Activated T-helper 1 cell treated with anti-CD3 and anti-CD28 coated beads, Interleukin-12 subunit alpha, Interleukin-12 subunit beta, Interleukin-2, Interleukin-4 antibody, amounts not matched to agents 30 ng/mL and 10 ng/mL and 1 ng/mL, durations not matched to agents 14 hours and 24 hours and 36 hours (primary cell): ENCODE data around the gene DNAJC25. TPM values are rescaled to one million over a fixed set of nuclear protein-coding genes. Genes with fewer than 3 reads are reported as not detected.
A peak's percentile ranks its signal among the peaks of the same experiment; 100 is the strongest.
"Not testable (repeated sequence)": the region's sequence is repeated elsewhere in the genome, so short reads cannot be mapped to it uniquely, and the experiment has no call there.

ENCODE experiments used
- DNase-seq: peaks from one replicate; pipeline ENCODE4 v3.0.0; 2021; ENCODE audit warnings: low spot score
- H3K27ac Mint-ChIP-seq: one replicate; pipeline ENCODE4 v1.8.0; 2021; ENCODE audit warnings: mild to moderate bottlenecking, mixed read lengths
- H3K27me3 Mint-ChIP-seq: one replicate; pipeline ENCODE4 v1.8.0; 2022; ENCODE audit warnings: mild to moderate bottlenecking, moderate library complexity, mixed read lengths; ENCODE audit not compliant: insufficient read depth
- H3K36me3 Mint-ChIP-seq: one replicate; pipeline ENCODE4 v1.8.0; 2021; ENCODE audit warnings: low read depth, mixed read lengths
- H3K4me1 Mint-ChIP-seq: one replicate; pipeline ENCODE4 v1.8.0; 2021; ENCODE audit warnings: low read depth, mixed read lengths
- H3K4me3 Mint-ChIP-seq: one replicate; pipeline ENCODE4 v1.8.0; 2021; ENCODE audit warnings: mild to moderate bottlenecking, moderate library complexity, mixed read lengths
- H3K9me3 Mint-ChIP-seq: one replicate; pipeline ENCODE4 v1.8.0; 2021; ENCODE audit warnings: mixed read lengths
- intact Hi-C: fragments of 100-400 bp; cut with micrococcal nuclease; formaldehyde crosslinking; loops from one replicate; pipeline ENCODE4 v1.15.1; 2024
- total RNA-seq: library from RNA; stranded (reverse); gene quantifications from 2 replicates; pipeline ENCODE4 v1.2.3, GENCODE V29; 2022

The DNAJC25 gene
- total RNA-seq, 1 donor from 2014 or later, result 5.8 TPM

DNA sequence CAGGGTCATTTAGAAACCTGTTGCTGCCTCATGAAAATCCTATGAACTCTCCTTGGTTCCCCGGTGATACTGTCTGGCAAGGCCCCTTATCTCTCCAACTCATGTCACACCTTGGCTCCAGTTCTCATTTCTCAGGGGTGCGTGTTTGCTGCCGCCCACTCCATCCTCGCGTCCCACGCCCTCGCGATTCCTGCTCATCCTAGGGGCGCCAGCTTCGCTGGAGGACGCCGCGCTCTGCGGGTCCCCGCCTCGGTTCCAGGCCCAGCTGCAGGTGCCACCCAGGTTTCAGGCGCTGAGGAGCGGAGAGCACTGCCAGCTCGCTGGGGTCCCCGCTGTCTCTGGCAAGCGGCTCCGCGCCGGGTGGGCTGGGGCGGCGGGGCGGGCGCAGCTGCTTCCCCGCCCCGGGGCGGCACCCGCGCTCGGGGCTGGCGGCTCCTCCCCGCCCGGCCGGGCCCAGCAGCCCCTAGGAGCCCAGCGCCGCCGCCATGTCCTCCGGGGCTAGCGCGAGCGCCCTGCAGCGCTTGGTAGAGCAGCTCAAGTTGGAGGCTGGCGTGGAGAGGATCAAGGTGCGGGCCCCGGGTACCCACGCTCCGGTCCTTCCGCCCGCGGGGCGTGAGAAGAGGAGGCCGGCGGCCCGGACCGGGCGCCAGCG, 30.1 kb downstream of the DNAJC25 start, which contains the start of gene GNG10:
Gene GNG10 (plus strand): TSS at position 456 of the 652 bp plus-strand sequence. CDS start 30 bp downstream, at position 486.
- intact Hi-C loops, result loop anchor here (1.0 to 10.0 kb wide), 7 partner anchors 30 to 826 kb away; partner anchors contain the start of genes DNAJC25, KIAA1958, SUSD1 and UGCG
- Mint-ChIP-seq H3K36me3 (peaks cover 16% of the 10 kb centered on the region), H3K27me3 (no peaks in the 10 kb centered on the region), H3K27ac (peak within 1 kb of the TSS; percentile 89), H3K4me3 (peak within 1 kb of the TSS; percentile 89), H3K9me3 (no peaks in the 10 kb centered on the region), H3K4me1 (peaks cover 34% of the 10 kb centered on the region)
- peak; percentile 66 for DNase-seq

- Mint-ChIP-seq H3K4me1 (peaks cover 34% of the 10 kb centered on the region), H3K27ac (peak overlapping the region; percentile 83), H3K4me3 (peak overlapping the region; percentile 89), H3K9me3 (no peaks in the 10 kb centered on the region), H3K27me3 (no peaks in the 10 kb centered on the region), H3K36me3 (peaks cover 16% of the 10 kb centered on the region)
- DNase-seq, result peak; percentile 19
- intact Hi-C loops, result loop anchor here (1.0 to 10.0 kb wide), 9 partner anchors 31 to 825 kb away; partner anchors contain the start of genes DNAJC25, KIAA1958, SUSD1 and UGCG
These were observed 30.8 kb downstream of the DNAJC25 start for GRCh38 chr9:111661802-111662521.

GRCh38 chr9:111662576-111663300, 31.6 kb downstream of the DNAJC25 start:
- Mint-ChIP-seq H3K9me3 (no peaks in the 10 kb centered on the region), H3K4me3 (peak overlapping the region; percentile 89), H3K27me3 (no peaks in the 10 kb centered on the region), H3K4me1 (peaks cover 34% of the 10 kb centered on the region), H3K36me3 (peaks cover 16% of the 10 kb centered on the region), H3K27ac (peak overlapping the region; percentile 83)
- intact Hi-C loops, result loop anchor here (1.0 to 10.0 kb wide), 6 partner anchors 64 to 716 kb away; partner anchors contain the start of genes SUSD1 and UGCG
- DNase-seq, result no peak

DNA sequence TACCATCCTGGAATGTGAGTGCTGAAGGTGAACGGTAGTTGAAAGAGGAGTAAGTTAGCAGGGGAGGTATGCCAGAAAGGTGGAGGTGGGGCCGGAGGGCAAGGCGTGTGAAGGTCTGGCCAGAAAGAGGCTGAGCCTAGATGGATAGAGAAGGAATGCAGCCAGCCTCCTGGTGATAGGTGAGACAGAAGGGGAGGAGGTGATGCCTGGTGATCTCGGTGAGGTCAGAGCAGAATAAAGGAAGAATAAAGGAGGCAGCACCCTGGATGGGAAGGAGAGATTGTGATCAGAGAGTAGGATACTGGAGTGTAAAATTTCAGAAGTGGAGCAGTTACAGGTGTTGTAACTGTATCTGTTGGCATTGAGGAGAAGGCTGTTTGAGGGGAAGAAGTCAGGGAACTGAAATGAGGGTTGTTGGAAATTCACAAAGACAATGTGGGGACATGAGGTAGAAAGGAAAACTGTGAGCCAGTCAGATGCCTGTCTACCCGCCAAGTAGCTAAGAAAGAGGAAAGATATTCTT, 32.2 kb downstream of the DNAJC25 start:
- Mint-ChIP-seq H3K9me3 (no peaks in the 10 kb centered on the region), H3K36me3 (peaks cover 17% of the 10 kb centered on the region), H3K27me3 (no peaks in the 10 kb centered on the region)

GRCh38 chr9:111668026-111668573, 37.0 kb downstream of the DNAJC25 start:
- H3K27ac Mint-ChIP-seq, result no peak overlapping the region
- no peaks in the 10 kb centered on the region for H3K9me3 Mint-ChIP-seq
- H3K36me3 Mint-ChIP-seq, result peaks cover 24% of the 10 kb centered on the region
- DNase-seq, result no peak
- intact Hi-C loops, result loop anchor here (10.0 kb wide), 1 partner anchor 507 kb away; the partner anchor contains the start of gene SUSD1
- H3K4me1 Mint-ChIP-seq, result peaks cover 17% of the 10 kb centered on the region
- no peak overlapping the region for H3K4me3 Mint-ChIP-seq
- no peaks in the 10 kb centered on the region for H3K27me3 Mint-ChIP-seq

More for the DNA sequence above, 32.2 kb downstream of the DNAJC25 start:
- Mint-ChIP-seq H3K4me1 (peaks cover 34% of the 10 kb centered on the region), H3K27ac (peak overlapping the region; percentile 83), H3K4me3 (peak overlapping the region; percentile 89)
- intact Hi-C loops, result loop anchor here (1.0 to 10.0 kb wide), 6 partner anchors 65 to 715 kb away; partner anchors contain the start of genes SUSD1 and UGCG
- DNase-seq, result no peak

DNA sequence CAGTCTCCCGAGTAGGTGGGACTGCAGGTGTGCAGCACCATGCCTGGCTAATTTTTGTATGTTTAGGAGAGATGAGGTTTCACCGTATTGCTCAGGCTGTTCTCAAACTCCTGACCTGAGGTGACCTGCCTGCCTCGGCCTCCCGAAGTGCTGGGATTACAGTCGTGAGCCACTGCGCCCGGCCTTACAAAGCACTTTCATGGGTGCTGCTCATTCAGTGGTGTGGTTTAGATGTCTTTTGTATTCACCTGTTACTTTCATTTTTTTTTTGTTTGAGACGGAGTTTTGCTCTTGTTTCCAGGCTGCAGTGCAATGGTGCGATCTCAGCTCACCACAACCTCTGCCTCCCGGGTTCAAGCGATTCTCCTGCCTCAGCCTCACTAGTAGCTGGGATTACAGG, 37.5 kb downstream of the DNAJC25 start:
- peaks cover 12% of the 10 kb centered on the region for H3K4me1 Mint-ChIP-seq
- H3K27ac Mint-ChIP-seq, H3K9me3 Mint-ChIP-seq, H3K4me3 Mint-ChIP-seq, H3K27me3 Mint-ChIP-seq, DNase-seq: not testable (repeated sequence)
- intact Hi-C loops, result loop anchor here (10.0 kb wide), 1 partner anchor 506 kb away; the partner anchor contains the start of gene SUSD1
- peaks cover 19% of the 10 kb centered on the region for H3K36me3 Mint-ChIP-seq

DNA sequence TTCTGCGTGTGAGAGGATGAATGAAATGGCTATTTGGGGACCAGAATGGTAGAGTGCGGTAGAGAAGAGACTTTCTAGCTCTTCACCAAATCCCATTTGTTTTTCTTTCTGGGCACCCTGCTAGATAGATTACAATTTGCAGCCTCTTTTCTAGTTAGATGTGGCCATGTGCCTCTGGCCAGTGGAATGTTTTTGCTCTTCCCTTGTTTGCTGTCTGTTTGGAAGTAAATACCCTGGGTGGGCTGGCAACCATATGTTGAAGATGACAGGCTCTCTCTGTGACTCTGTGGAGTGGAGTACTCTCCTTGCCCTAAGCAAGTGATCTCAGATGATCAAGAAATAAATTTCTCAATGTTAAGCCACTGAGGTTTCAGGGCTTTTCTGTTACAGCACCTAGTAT, 43.2 kb downstream of the DNAJC25 start:
- Mint-ChIP-seq H3K27me3 (no peaks in the 10 kb centered on the region), H3K27ac (no peak overlapping the region), H3K36me3 (peaks cover 29% of the 10 kb centered on the region), H3K4me3 (no peak overlapping the region), H3K4me1 (no peaks in the 10 kb centered on the region), H3K9me3 (no peaks in the 10 kb centered on the region)
- no peak for DNase-seq
- intact Hi-C loops, result no loop called here

DNA sequence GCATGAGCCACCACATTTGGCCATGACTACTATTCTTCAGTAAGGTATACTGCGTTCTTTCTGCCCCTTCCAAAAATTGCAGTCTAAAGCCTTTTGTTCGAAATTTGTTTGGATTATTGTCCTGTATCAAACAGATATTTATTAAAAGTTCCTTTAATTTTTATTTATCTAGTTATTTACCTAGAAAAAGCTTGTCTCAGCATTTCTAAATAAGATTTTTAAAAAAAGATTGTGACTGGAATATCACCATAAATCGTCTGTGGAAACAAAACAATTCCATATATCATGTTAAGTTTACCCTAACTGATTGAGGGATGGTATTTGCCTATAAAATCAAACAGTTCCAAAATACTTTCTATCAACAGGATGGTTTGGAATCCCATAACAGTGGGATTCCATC, 45.0 kb downstream of the DNAJC25 start:
- H3K27ac Mint-ChIP-seq, result no peak overlapping the region
- intact Hi-C loops, result no loop called here
- peaks cover 21% of the 10 kb centered on the region for H3K36me3 Mint-ChIP-seq
- H3K4me3 Mint-ChIP-seq, result no peak overlapping the region
- H3K27me3 Mint-ChIP-seq, result no peaks in the 10 kb centered on the region
- H3K9me3 Mint-ChIP-seq, result no peaks in the 10 kb centered on the region
- DNase-seq, result no peak
- H3K4me1 Mint-ChIP-seq, result no peaks in the 10 kb centered on the region

DNA sequence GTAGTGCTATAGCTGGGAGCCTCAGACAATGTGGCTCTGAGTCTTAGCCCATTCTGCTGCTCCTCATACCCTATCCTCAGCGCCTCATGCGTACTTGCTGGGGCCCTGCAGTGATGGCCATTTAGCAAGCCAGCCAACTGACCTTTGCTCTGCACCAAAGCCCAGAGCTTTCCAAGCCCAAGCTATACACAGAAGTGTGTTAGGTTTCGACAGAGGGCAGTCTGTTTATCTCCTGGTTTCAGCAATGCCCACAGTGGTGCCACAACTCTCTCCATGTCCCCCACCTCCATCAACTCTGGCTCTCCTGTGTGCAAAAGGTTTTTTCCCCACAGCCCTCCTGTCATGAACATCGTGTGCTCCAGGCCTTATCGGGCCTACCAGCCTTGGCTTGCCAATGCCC, 47.2 kb downstream of the DNAJC25 start:
- no peak overlapping the region for H3K27ac Mint-ChIP-seq
- no peak overlapping the region for H3K4me3 Mint-ChIP-seq
- no peak for DNase-seq
- H3K27me3 Mint-ChIP-seq, result no peaks in the 10 kb centered on the region
- no peaks in the 10 kb centered on the region for H3K9me3 Mint-ChIP-seq
- intact Hi-C loops, result no loop called here
- H3K36me3 Mint-ChIP-seq, result peaks cover 20% of the 10 kb centered on the region
- H3K4me1 Mint-ChIP-seq, result no peaks in the 10 kb centered on the region

- H3K4me1 Mint-ChIP-seq, result no peaks in the 10 kb centered on the region
- DNase-seq, result no peak
- intact Hi-C loops, result no loop called here
- no peaks in the 10 kb centered on the region for H3K9me3 Mint-ChIP-seq
- no peak overlapping the region for H3K27ac Mint-ChIP-seq
- no peak overlapping the region for H3K4me3 Mint-ChIP-seq
- no peaks in the 10 kb centered on the region for H3K27me3 Mint-ChIP-seq
- peaks cover 18% of the 10 kb centered on the region for H3K36me3 Mint-ChIP-seq
These were observed 48.1 kb downstream of the DNAJC25 start for GRCh38 chr9:111679199-111679598.

DNA sequence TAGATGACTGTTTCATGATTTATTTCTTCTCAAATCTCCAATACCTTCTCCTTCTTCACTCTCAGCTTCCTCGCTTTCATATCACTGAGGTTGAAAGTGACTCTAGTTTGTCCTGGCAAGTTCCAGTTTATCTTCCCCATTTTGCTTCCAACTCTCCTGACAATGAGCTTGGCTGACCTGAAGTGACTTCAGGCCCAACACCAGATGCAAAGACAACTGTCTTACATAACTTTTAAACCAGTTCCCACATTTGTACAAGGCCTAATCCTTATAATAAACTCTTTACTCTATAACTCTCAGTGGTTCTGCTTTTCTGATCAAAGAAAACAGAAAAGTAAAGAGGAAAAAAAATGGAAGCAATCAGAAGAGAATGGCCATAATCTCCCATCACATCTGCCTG, 52.3 kb downstream of the DNAJC25 start:
- Mint-ChIP-seq H3K4me1 (no peaks in the 10 kb centered on the region), H3K9me3 (no peaks in the 10 kb centered on the region), H3K36me3 (peaks cover 8% of the 10 kb centered on the region), H3K4me3 (no peak overlapping the region), H3K27me3 (no peaks in the 10 kb centered on the region), H3K27ac (no peak overlapping the region)
- intact Hi-C loops, result no loop called here
- DNase-seq, result no peak

DNA sequence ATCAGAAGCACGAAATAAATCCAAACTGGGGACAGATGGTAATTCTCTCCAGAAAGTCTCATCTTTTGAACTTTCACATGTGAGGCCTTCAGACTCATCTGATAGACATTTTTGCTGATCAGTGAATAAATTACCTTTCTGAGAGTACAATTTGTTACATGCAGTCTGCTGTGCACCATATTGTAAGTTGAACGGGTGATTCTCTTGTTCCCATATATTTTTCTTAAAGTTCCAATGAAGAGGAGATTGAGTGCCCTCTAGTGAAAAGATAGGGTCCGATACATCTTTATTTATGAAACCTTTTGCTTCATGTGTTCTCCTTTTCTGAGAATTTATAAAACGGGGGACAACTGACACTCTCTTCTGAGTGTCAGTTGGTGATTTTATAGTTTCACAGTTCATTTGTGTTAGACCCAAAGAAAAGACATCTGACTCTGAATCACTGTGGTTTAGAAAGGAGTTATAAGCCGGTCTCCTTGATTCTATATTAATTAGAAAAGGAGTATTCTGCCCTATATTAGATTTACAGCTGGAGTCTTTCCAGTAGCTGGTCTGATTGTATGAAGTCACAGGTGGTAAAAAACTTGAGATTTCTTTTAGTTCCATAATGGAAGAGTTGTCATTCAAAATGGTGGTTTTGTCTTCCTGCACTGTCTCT, 60.7 kb downstream of the DNAJC25 start:
- Mint-ChIP-seq H3K4me3 (no peak overlapping the region), H3K36me3 (no peaks in the 10 kb centered on the region), H3K9me3 (no peaks in the 10 kb centered on the region), H3K4me1 (no peaks in the 10 kb centered on the region), H3K27me3 (peaks cover 2% of the 10 kb centered on the region), H3K27ac (no peak overlapping the region)
- DNase-seq, result no peak
- intact Hi-C loops, result loop anchor here (1.0 kb wide), 1 partner anchor 94 kb away; no protein-coding TSS in a partner anchor
